ENCODE results near the gene ERC2.
"Not testable (repeated sequence)": the region's sequence is repeated elsewhere in the genome, so short reads cannot be mapped to it uniquely, and the experiment has no call there.

ERC2 gene

GRCh38 chr3:55505776-55506175 is 962.5 kb downstream of the ERC2 start (continued):
- no peak for TF ChIP-seq ZBTB26 (tag by site-specific recombination; optimal IDR thresholded peaks at IDR 0.05)
- no peak for TF ChIP-seq ZNF48 (tag by site-specific recombination; IDR thresholded peaks at IDR 0.05)
- no peak for TF ChIP-seq ZNF837 (tag by site-specific recombination; IDR thresholded peaks at IDR 0.05)
- no peak for TF ChIP-seq ZNF211 (tag by site-specific recombination; IDR thresholded peaks at IDR 0.05; ENCODE audit: low read depth)
- TF ChIP-seq ZSCAN5A (tag by site-specific recombination; IDR thresholded peaks at IDR 0.05), result no peak

GRCh38 chr3:55505102-55505501 is 963.2 kb downstream of the ERC2 start:
- POLR2A ChIA-PET; H3K9me3 ChIP-seq (ENCODE audit: control insufficient read depth, insufficient read depth, low read depth, low read length); H3K4me1 ChIP-seq (ENCODE audit: control insufficient read depth, insufficient read depth, low read length); H3K36me3 ChIP-seq (ENCODE audit: control insufficient read depth in 2 of 2, insufficient read depth in 1 of 2, low read length in 2 of 2); H3K27ac ChIP-seq (ENCODE audit: extremely low read depth, low read depth, low read length); H3K4me3 ChIP-seq (ENCODE audit: low read depth, low read length): not testable (repeated sequence)
- TF ChIP-seq ZNF654 (tag by site-specific recombination; IDR thresholded peaks at IDR 0.05; ENCODE audit: low read depth) (peak; percentile 69), ZXDB (tag by site-specific recombination; IDR thresholded peaks at IDR 0.05) (0 out of 2 replicates have a peak, but pooled peaks have one; percentile 26), PRDM1 (tag by site-specific recombination; IDR thresholded peaks at IDR 0.05) (0 out of 2 replicates have a peak, but pooled peaks have one; percentile 7), CTCF (tag by site-specific recombination; IDR thresholded peaks at IDR 0.05) (0 out of 2 replicates have a peak, but pooled peaks have one; percentile 26), ZNF660 (tag by site-specific recombination; IDR thresholded peaks at IDR 0.05) (0 out of 2 replicates have a peak, but pooled peaks have one; percentile 24), ZNF76 (tag by site-specific recombination; IDR thresholded peaks at IDR 0.05; ENCODE audit: borderline replicate concordance, low read depth) (peak; percentile 36; the same call in 1 of the 2 replicates), SP3 (tag by site-specific recombination; IDR thresholded peaks at IDR 0.05) (0 out of 2 replicates have a peak, but pooled peaks have one; percentile 19), ZSCAN30 (tag by site-specific recombination; IDR thresholded peaks at IDR 0.05) (peak; percentile 65; the same call in 1 of the 2 replicates), ZNF518A (tag by site-specific recombination; conservative IDR thresholded peaks at IDR 0.05; ENCODE audit: low read depth) (0 out of 2 replicates have a peak, but pooled peaks have one; percentile 40), KLF8 (tag by site-specific recombination; IDR thresholded peaks at IDR 0.05) (0 out of 2 replicates have a peak, but pooled peaks have one; percentile 39), ZIC2 (tag by site-specific recombination; IDR thresholded peaks at IDR 0.05) (peak; percentile 45; the same call in 1 of the 2 replicates), ZNF341 (tag by site-specific recombination; IDR thresholded peaks at IDR 0.05; ENCODE audit: low read depth) (peak; percentile 34; the same call in 1 of the 2 replicates), MZF1 (tag by site-specific recombination; IDR thresholded peaks at IDR 0.05; ENCODE audit: borderline replicate concordance) (peak; percentile 96), FEZF1 (tag by site-specific recombination; IDR thresholded peaks at IDR 0.05) (0 out of 2 replicates have a peak, but pooled peaks have one; percentile 15)
- CTCF ChIA-PET, result interaction anchor here (0.8 to 1.9 kb wide), 3 partner anchors 9 to 578 kb away, joined by 3 to 7 read pairs (median 3); no protein-coding TSS in a partner anchor

Measured in HEK293 (cell line).